Panc1 (cell line): Measurements from ENCODE around the gene TRIO.

Source experiments
- POLR2AphosphoS5 ChIP-seq: IDR thresholded peaks from 2 replicates; pipeline ENCODE4 v1.6.1; 2012; ENCODE audit warnings: mild to moderate bottlenecking, low read depth, low read length, moderate library complexity
- REST ChIP-seq, 2 experiments: IDR thresholded peaks; 2 replicates each; pipeline ENCODE4 v1.6.1; 2011 to 2012; ENCODE audit warnings: low read depth in 2 of 2, control low read depth in 1 of 2, low read length in 1 of 2, mild to moderate bottlenecking in 1 of 2, moderate library complexity in 1 of 2; ENCODE audit not compliant: insufficient read depth in 1 of 2
- SIN3A ChIP-seq: IDR thresholded peaks from 2 replicates; pipeline ENCODE4 v1.6.1; 2012; ENCODE audit warnings: low read depth, mild to moderate bottlenecking, low read length, moderate library complexity, borderline replicate concordance; ENCODE audit not compliant: insufficient read depth
- TCF7L2 ChIP-seq: IDR thresholded peaks from 2 replicates; pipeline ENCODE4 v1.6.1; 2011; ENCODE audit warnings: mild to moderate bottlenecking, low read depth, low read length, inconsistent platforms
- TF ChIP-seq, protein P1 (sequence below): fragments of 450-650 bp; IDR thresholded peaks from 2 replicates; pipeline ENCODE4 v1.5.1; 2017; ENCODE audit warnings: mild to moderate bottlenecking

- TF ChIP-seq, protein P1, sequence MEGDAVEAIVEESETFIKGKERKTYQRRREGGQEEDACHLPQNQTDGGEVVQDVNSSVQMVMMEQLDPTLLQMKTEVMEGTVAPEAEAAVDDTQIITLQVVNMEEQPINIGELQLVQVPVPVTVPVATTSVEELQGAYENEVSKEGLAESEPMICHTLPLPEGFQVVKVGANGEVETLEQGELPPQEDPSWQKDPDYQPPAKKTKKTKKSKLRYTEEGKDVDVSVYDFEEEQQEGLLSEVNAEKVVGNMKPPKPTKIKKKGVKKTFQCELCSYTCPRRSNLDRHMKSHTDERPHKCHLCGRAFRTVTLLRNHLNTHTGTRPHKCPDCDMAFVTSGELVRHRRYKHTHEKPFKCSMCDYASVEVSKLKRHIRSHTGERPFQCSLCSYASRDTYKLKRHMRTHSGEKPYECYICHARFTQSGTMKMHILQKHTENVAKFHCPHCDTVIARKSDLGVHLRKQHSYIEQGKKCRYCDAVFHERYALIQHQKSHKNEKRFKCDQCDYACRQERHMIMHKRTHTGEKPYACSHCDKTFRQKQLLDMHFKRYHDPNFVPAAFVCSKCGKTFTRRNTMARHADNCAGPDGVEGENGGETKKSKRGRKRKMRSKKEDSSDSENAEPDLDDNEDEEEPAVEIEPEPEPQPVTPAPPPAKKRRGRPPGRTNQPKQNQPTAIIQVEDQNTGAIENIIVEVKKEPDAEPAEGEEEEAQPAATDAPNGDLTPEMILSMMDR = no peak
- TF ChIP-seq POLR2AphosphoS5 = no peak
- TF ChIP-seq SIN3A = no peak
- TF ChIP-seq TCF7L2 = no peak
- no peak for TF ChIP-seq REST (IDR thresholded peaks at IDR 0.05; ENCODE audit: insufficient read depth in 1 of 2, low read depth in 2 of 2, low read length in 1 of 2)
Measured at GRCh38 chr5:14464671-14465070, 321.5 kb downstream of the TRIO start.
